ENCODE data around the gene ULK3. TPM values are rescaled to one million over a fixed set of nuclear protein-coding genes. Genes with fewer than 3 reads are reported as not detected.

The ULK3 gene
- total and polyA plus RNA-seq, 10 of the 15 experiments (the other 5 are each of a cell fraction or from before 2014, with no cell fraction given), result 0.64 to 38.8 (median 27.1) TPM

- TF ChIP-seq EZH2 (IDR thresholded peaks at IDR 0.05; ENCODE audit: borderline replicate concordance, control insufficient read depth, low read depth, low read length) (no peak), USF1 (IDR thresholded peaks at IDR 0.05; ENCODE audit: borderline replicate concordance, extremely low read length, insufficient read depth, low read depth, low read length) (no peak), NFYB (IDR thresholded peaks at IDR 0.05; ENCODE audit: insufficient read depth, low read depth, low read length) (0 out of 2 replicates have a peak, but pooled peaks have one; percentile 12), CHD2 (IDR thresholded peaks at IDR 0.05; ENCODE audit: borderline replicate concordance, low read depth, low read length) (peak; percentile 71), SRF (IDR thresholded peaks at IDR 0.05; ENCODE audit: low read depth in 2 of 2, low read length in 2 of 2) (0 out of 4 replicates have a peak, but pooled peaks of 1 of the 2 experiments have one; percentile 34), RBBP5 (conservative IDR thresholded peaks at IDR 0.05) (0 out of 2 replicates have a peak, but pooled peaks have one; percentile 50), KDM1A (IDR thresholded peaks at IDR 0.05; ENCODE audit: borderline replicate concordance) (no peak), SIN3A (IDR thresholded peaks at IDR 0.05; ENCODE audit: low read depth, low read length) (peak; percentile 69), SMAD1 (IDR thresholded peaks at IDR 0.05; ENCODE audit: low read depth, partially characterized antibody) (no peak), STAT3 (IDR thresholded peaks at IDR 0.05; ENCODE audit: low read depth, low read length) (peak; percentile 77; the same call in 1 of the 2 replicates), SMAD5 (IDR thresholded peaks at IDR 0.05; ENCODE audit: low read depth) (0 out of 2 replicates have a peak, but pooled peaks have one; percentile 19), ZSCAN29 (IDR thresholded peaks at IDR 0.05) (no peak), CHD4 (IDR thresholded peaks at IDR 0.05) (no peak), BRCA1 (IDR thresholded peaks at IDR 0.05; ENCODE audit: low read depth, low read length) (peak; percentile 51; the same call in 1 of the 2 replicates), NFXL1 (IDR thresholded peaks at IDR 0.05; ENCODE audit: borderline replicate concordance) (peak; percentile 96), JUNB (IDR thresholded peaks at IDR 0.05) (peak; percentile 61), MXI1 (IDR thresholded peaks at IDR 0.05; ENCODE audit: low read depth, low read length) (peak; percentile 80), LARP7 (IDR thresholded peaks at IDR 0.05) (peak; percentile 67; the same call in 1 of the 2 replicates), MTA2 (IDR thresholded peaks at IDR 0.05; ENCODE audit: low read depth) (peak; percentile 92), TCF3 (IDR thresholded peaks at IDR 0.05; ENCODE audit: borderline replicate concordance, insufficient read depth, low read depth, low read length) (0 out of 2 replicates have a peak, but pooled peaks have one; percentile 20), CBX5 (IDR thresholded peaks at IDR 0.05; ENCODE audit: low read depth) (no peak), GABPA (IDR thresholded peaks at IDR 0.05; ENCODE audit: low read depth) (no peak), MTA3 (IDR thresholded peaks at IDR 0.05; ENCODE audit: borderline replicate concordance, low read length) (no peak), SUZ12 (IDR thresholded peaks at IDR 0.05; ENCODE audit: unreplicated experiment) (no peak)
- TF ChIP-seq, protein P1, sequence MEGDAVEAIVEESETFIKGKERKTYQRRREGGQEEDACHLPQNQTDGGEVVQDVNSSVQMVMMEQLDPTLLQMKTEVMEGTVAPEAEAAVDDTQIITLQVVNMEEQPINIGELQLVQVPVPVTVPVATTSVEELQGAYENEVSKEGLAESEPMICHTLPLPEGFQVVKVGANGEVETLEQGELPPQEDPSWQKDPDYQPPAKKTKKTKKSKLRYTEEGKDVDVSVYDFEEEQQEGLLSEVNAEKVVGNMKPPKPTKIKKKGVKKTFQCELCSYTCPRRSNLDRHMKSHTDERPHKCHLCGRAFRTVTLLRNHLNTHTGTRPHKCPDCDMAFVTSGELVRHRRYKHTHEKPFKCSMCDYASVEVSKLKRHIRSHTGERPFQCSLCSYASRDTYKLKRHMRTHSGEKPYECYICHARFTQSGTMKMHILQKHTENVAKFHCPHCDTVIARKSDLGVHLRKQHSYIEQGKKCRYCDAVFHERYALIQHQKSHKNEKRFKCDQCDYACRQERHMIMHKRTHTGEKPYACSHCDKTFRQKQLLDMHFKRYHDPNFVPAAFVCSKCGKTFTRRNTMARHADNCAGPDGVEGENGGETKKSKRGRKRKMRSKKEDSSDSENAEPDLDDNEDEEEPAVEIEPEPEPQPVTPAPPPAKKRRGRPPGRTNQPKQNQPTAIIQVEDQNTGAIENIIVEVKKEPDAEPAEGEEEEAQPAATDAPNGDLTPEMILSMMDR (IDR thresholded peaks at IDR 0.05 in 2 of 3, conservative IDR thresholded peaks at IDR 0.05 in 1 of 3; ENCODE audit: control insufficient read depth in 2 of 3, extremely low read depth in 1 of 3, insufficient read depth in 1 of 3, low read depth in 3 of 3, low read length in 3 of 3), result peak; percentile 79 to 93 (median 82)
- TF ChIP-seq, protein P2, sequence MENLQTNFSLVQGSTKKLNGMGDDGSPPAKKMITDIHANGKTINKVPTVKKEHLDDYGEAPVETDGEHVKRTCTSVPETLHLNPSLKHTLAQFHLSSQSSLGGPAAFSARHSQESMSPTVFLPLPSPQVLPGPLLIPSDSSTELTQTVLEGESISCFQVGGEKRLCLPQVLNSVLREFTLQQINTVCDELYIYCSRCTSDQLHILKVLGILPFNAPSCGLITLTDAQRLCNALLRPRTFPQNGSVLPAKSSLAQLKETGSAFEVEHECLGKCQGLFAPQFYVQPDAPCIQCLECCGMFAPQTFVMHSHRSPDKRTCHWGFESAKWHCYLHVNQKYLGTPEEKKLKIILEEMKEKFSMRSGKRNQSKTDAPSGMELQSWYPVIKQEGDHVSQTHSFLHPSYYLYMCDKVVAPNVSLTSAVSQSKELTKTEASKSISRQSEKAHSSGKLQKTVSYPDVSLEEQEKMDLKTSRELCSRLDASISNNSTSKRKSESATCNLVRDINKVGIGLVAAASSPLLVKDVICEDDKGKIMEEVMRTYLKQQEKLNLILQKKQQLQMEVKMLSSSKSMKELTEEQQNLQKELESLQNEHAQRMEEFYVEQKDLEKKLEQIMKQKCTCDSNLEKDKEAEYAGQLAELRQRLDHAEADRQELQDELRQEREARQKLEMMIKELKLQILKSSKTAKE (IDR thresholded peaks at IDR 0.05; ENCODE audit: low read depth, poor library complexity, severe bottlenecking), result peak; percentile 82
Observed at GRCh38 chr15:74787251-74788041, 55.5 kb downstream of the ULK3 start (continued).

Data from GM12878 (cell line).